GM23338 (cell line): ENCODE results near the gene HMHB1. TPM values are rescaled to one million over a fixed set of nuclear protein-coding genes. Genes with fewer than 3 reads are reported as not detected.

Experiments used
- ATAC-seq: fragments of 200-7000 bp; cut with Tn5 transposase; 3 replicates; pipeline ENCODE4 v1.9.1; 2020
- DNase-seq: peaks from one replicate; pipeline ENCODE4 v3.0.0-alpha.2; 2015; ENCODE audit warnings: low spot score
- H2AFZ ChIP-seq: fragments of 200-600 bp; sonication (generic); 2 replicates; pipeline ENCODE4 v1.8.0; 2016; ENCODE audit warnings: antibody characterized with exemption, mild to moderate bottlenecking, moderate library complexity
- H3F3A ChIP-seq: fragments of 200-600 bp; sonication (generic); replicated peaks from 2 replicates; pipeline ENCODE4 v1.8.0; 2017; ENCODE audit warnings: antibody characterized with exemption, mixed run types, low read depth
- H3K27ac ChIP-seq: fragments of 200-600 bp; sonication (generic); 2 replicates; pipeline ENCODE4 v1.6.1; 2016; ENCODE audit warnings: low read depth
- H3K27me3 ChIP-seq: fragments of 200-600 bp; sonication (generic); 2 replicates; pipeline ENCODE4 v1.8.0; 2016; ENCODE audit warnings: mild to moderate bottlenecking, mixed run types, moderate library complexity; ENCODE audit not compliant: insufficient read depth
- H3K36me3 ChIP-seq: fragments of 200-600 bp; sonication (generic); 2 replicates; pipeline ENCODE4 v1.8.0; 2016; ENCODE audit warnings: mild to moderate bottlenecking; ENCODE audit not compliant: insufficient read depth
- H3K4me1 ChIP-seq: fragments of 200-600 bp; sonication (generic); 2 replicates; pipeline ENCODE4 v1.8.0; 2016; ENCODE audit warnings: mild to moderate bottlenecking, moderate library complexity; ENCODE audit not compliant: insufficient read depth
- H3K4me2 ChIP-seq: fragments of 200-600 bp; sonication (generic); 2 replicates; pipeline ENCODE4 v1.7.1; 2017; ENCODE audit warnings: mixed run types
- H3K4me3 ChIP-seq: fragments of 200-600 bp; sonication (generic); 2 replicates; pipeline ENCODE4 v1.6.1; 2016; ENCODE audit warnings: mixed run types
- H3K79me2 ChIP-seq: fragments of 200-600 bp; sonication (generic); replicated peaks from 2 replicates; pipeline ENCODE4 v1.8.0; 2017; ENCODE audit warnings: mild to moderate bottlenecking; ENCODE audit not compliant: insufficient read depth
- H3K9me2 ChIP-seq: fragments of 200-600 bp; sonication (generic); 2 replicates; pipeline ENCODE4 v1.8.0; 2017; ENCODE audit not compliant: insufficient read depth
- H4K20me1 ChIP-seq: fragments of 200-600 bp; sonication (generic); replicated peaks from 2 replicates; pipeline ENCODE4 v1.8.0; 2017; ENCODE audit warnings: mild to moderate bottlenecking; ENCODE audit not compliant: insufficient read depth
- H3K27ac Mint-ChIP-seq: 2 replicates; pipeline ENCODE4 v1.8.0; 2020; ENCODE audit warnings: inconsistent platforms, mild to moderate bottlenecking, moderate library complexity, mixed read lengths
- H3K27me3 Mint-ChIP-seq: 3 replicates; pipeline ENCODE4 v1.8.0; 2022; ENCODE audit warnings: low read depth, mild to moderate bottlenecking, moderate library complexity, mixed read lengths, inconsistent platforms; ENCODE audit not compliant: insufficient read depth, poor library complexity
- H3K36me3 Mint-ChIP-seq: 3 replicates; pipeline ENCODE4 v1.8.0; 2021; ENCODE audit warnings: low read depth, mild to moderate bottlenecking, inconsistent platforms, moderate library complexity, mixed read lengths
- H3K4me1 Mint-ChIP-seq: 3 replicates; pipeline ENCODE4 v1.8.0; 2020; ENCODE audit warnings: mild to moderate bottlenecking, inconsistent platforms, mixed read lengths
- H3K4me3 Mint-ChIP-seq: 3 replicates; pipeline ENCODE4 v1.8.0; 2021; ENCODE audit warnings: moderate library complexity, mild to moderate bottlenecking, inconsistent platforms, mixed read lengths
- H3K9me3 Mint-ChIP-seq: 3 replicates; pipeline ENCODE4 v1.8.0; 2020; ENCODE audit warnings: moderate library complexity, mild to moderate bottlenecking, inconsistent platforms, mixed read lengths
- CREB1 ChIP-seq: fragments of 250-450 bp; sonication (Bioruptor Pico); IDR thresholded peaks from 2 replicates; pipeline ENCODE4 v1.5.0; 2020; ENCODE audit warnings: low read depth, mild to moderate bottlenecking, moderate library complexity
- CTCF ChIP-seq, 2 experiments: fragments of 200-600 bp in 1 of 2; sonication (generic) in 1 of 2; conservative IDR thresholded peaks; 2 replicates each; pipeline versions ENCODE4 v1.5.1 to v1.6.1; 2016 to 2017; ENCODE audit warnings: antibody characterized with exemption in 2 of 2, low read depth in 2 of 2, mild to moderate bottlenecking in 2 of 2, moderate library complexity in 1 of 2
- ETS1 ChIP-seq: IDR thresholded peaks from 2 replicates; pipeline ENCODE4 v1.6.1; 2016; ENCODE audit warnings: antibody characterized with exemption
- EZH2 ChIP-seq: fragments of 200-600 bp; sonication (generic); IDR thresholded peaks from one replicate; pipeline ENCODE4 v1.8.0; 2017; ENCODE audit warnings: antibody characterized with exemption, mild to moderate bottlenecking, low read depth; ENCODE audit not compliant: unreplicated experiment
- EZH2phosphoT487 ChIP-seq: fragments of 200-600 bp; sonication (generic); IDR thresholded peaks from one replicate; pipeline ENCODE4 v1.8.1; 2018; ENCODE audit warnings: antibody characterized with exemption; ENCODE audit not compliant: unreplicated experiment
- JUNB ChIP-seq: IDR thresholded peaks from one replicate; pipeline ENCODE4 v1.6.1; 2016; ENCODE audit warnings: antibody characterized with exemption; ENCODE audit not compliant: unreplicated experiment
- NANOG ChIP-seq: IDR thresholded peaks from 2 replicates; pipeline ENCODE4 v1.6.1; 2016; ENCODE audit warnings: antibody characterized with exemption, borderline replicate concordance
- POLR2AphosphoS5 ChIP-seq: IDR thresholded peaks from 2 replicates; pipeline ENCODE4 v1.6.1; 2016; ENCODE audit warnings: antibody characterized with exemption, low read depth
- REST ChIP-seq: IDR thresholded peaks from one replicate; pipeline ENCODE4 v1.6.1; 2018; ENCODE audit warnings: antibody characterized with exemption; ENCODE audit not compliant: unreplicated experiment
- STAT1 ChIP-seq: IDR thresholded peaks from one replicate; pipeline ENCODE4 v1.6.1; 2016; ENCODE audit warnings: antibody characterized with exemption; ENCODE audit not compliant: unreplicated experiment
- ZNF114 ChIP-seq: fragments of 250-450 bp; sonication (Bioruptor Pico); IDR thresholded peaks from 2 replicates; pipeline ENCODE4 v1.5.0; 2020; ENCODE audit warnings: mild to moderate bottlenecking, moderate library complexity
- ZNF331 ChIP-seq: fragments of 250-450 bp; sonication (Bioruptor Pico); IDR thresholded peaks from 2 replicates; pipeline ENCODE4 v1.5.0; 2020; ENCODE audit warnings: low read depth, mild to moderate bottlenecking, moderate library complexity
- ZNF462 ChIP-seq: fragments of 250-450 bp; sonication (Bioruptor Pico); IDR thresholded peaks from 2 replicates; pipeline ENCODE4 v1.5.0; 2020; ENCODE audit warnings: mild to moderate bottlenecking, moderate library complexity
- polyA plus RNA-seq: library from polyadenylated mRNA; unstranded; fragments of >200 nt; fragmentation: Nextera tagmentation; extraction: Ambion mirVana; gene quantifications from 2 replicates; pipeline ENCODE4 v1.2.1, GENCODE V29; 2016
- total RNA-seq: library from RNA; depleted of rRNA; stranded (reverse); fragments of >200 nt; shearing (Covaris generic); gene quantifications from 2 replicates; pipeline ENCODE4 v1.2.3, GENCODE V29; 2014

Gene HMHB1
- total and polyA plus RNA-seq, 2 experiments from 2014 or later = not detected

- no peaks in the 10 kb centered on the region for H3K27me3 Mint-ChIP-seq
- Histone ChIP-seq H3K27me3 (no peaks in the 10 kb centered on the region), H3K36me3 (no peaks in the 10 kb centered on the region), H3F3A (no peaks in the 10 kb centered on the region), H3K4me3 (no peak overlapping the region), H3K4me1 (no peaks in the 10 kb centered on the region), H4K20me1 (no peaks in the 10 kb centered on the region), H3K27ac (no peak overlapping the region), H3K9me2 (peaks cover 7% of the 10 kb centered on the region), H3K4me2 (no peak overlapping the region), H3K79me2 (no peaks in the 10 kb centered on the region), H2AFZ (peak overlapping the region; percentile 85)
- peaks cover 11% of the 10 kb centered on the region; the same call in 2 of the 3 replicates for H3K4me1 Mint-ChIP-seq
- no peak overlapping the region for H3K27ac Mint-ChIP-seq
- no peaks in the 10 kb centered on the region for H3K36me3 Mint-ChIP-seq
- no peak for TF ChIP-seq ZNF331
- no peak for TF ChIP-seq CTCF (conservative IDR thresholded peaks at IDR 0.05; ENCODE audit: low read depth in 2 of 2)
- no peak for TF ChIP-seq EZH2
- TF ChIP-seq REST = no peak
- no peak for TF ChIP-seq ETS1
- TF ChIP-seq JUNB = no peak
- no peak for TF ChIP-seq CREB1 (CRISPR knock-in tag)
- no peak for TF ChIP-seq EZH2phosphoT487
- no peak for TF ChIP-seq ZNF462 (CRISPR knock-in tag)
- no peak for TF ChIP-seq STAT1
- TF ChIP-seq POLR2AphosphoS5 = no peak
- no peak for TF ChIP-seq NANOG
- TF ChIP-seq ZNF114 = no peak
- no peak overlapping the region for H3K4me3 Mint-ChIP-seq
- no peaks in the 10 kb centered on the region for H3K9me3 Mint-ChIP-seq
- no peak for ATAC-seq
- no peak for DNase-seq
These were observed 19.9 kb upstream of the HMHB1 start for GRCh38 chr5:143791848-143792731.
